HG02973 (cell line): ENCODE data around the gene ZCCHC17.
A peak's percentile ranks its signal among the peaks of the same experiment; 100 is the strongest.
"Not testable (repeated sequence)": the region's sequence is repeated elsewhere in the genome, so short reads cannot be mapped to it uniquely, and the experiment has no call there.

ENCODE experiments used
- ATAC-seq: cut with Tn5 transposase; IDR thresholded peaks from one replicate; pipeline ENCODE4 v1.9.1; 2021; ENCODE audit warnings: moderate library complexity; ENCODE audit not compliant: unreplicated experiment

The ZCCHC17 gene

DNA sequence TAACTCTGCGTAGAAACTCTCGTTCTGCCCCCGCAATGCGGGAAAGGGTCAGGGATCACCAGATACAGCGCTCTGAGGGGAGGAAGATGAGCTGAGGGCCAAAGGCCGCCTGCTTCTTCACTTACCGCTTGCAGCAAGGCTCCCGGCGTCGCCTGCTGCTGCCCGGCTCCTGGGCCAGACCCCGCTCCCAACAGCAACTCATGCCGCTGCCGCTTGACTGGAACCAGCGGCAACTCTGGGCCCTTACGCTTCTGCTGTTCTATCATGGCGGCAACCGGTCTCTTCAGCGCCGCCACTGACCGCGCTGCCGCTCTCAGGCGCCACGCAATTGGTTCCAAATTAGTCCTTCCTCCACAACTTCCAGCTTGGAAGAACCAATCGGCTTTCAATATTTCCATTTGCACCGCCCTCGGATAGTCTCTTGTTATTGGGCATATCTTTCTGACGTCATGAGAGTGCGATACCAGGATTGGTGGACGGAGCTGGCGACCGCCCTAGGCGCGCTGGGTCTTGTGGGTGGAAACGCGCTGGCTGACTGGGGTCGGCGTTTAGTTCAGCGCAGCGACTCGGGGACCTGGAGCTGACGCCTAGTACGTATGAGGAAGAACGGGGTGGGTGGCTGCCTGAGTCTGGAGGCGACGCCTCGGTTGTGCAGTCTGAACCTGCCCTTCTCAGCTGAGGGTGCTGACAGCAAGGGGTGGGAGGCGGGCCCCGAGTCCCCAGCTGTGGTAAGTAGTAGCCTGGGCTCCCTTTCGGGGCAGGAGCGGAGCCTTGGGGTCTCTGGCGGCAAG lies at the start of gene ZCCHC17, which contains the start of gene SNRNP40:
Gene ZCCHC17 (plus strand): TSS at position 547 of the 791 bp plus-strand sequence. CDS start 13,067 bp downstream, outside the sequence.
Gene SNRNP40 (minus strand): TSS at position 303 of the 791 bp plus-strand sequence. CDS start 37 bp downstream, at position 266.
- peak; percentile 92 for ATAC-seq

GRCh38 chr1:31248276-31248675 lies 48.6 kb upstream of the ZCCHC17 start:
- ATAC-seq = no peak

- ATAC-seq = no peak
Measured at GRCh38 chr1:31249854-31250253, 47.0 kb upstream of the ZCCHC17 start.

DNA sequence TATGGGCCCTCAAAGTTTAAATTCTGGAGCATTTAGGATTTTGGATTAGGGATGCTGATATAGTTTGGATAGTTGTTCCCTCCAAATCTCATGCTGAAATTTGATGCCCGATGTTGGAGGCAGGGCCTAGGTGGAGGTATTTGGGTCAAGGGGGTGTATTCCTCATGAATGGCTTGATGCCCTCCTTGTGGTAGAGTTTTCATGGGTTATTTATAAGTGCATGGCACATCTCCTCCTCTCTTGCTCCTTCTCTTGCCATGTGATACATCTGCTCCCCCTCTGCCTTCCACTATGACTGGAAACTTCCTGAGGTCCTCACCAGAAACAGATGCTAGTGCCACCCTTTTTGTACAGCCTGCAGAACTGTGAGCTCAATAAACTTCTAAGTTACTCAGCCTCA lies 39.6 kb upstream of the ZCCHC17 start:
- no peak for ATAC-seq

- no peak for ATAC-seq
Measured at GRCh38 chr1:31258581-31258980, 38.3 kb upstream of the ZCCHC17 start.

DNA sequence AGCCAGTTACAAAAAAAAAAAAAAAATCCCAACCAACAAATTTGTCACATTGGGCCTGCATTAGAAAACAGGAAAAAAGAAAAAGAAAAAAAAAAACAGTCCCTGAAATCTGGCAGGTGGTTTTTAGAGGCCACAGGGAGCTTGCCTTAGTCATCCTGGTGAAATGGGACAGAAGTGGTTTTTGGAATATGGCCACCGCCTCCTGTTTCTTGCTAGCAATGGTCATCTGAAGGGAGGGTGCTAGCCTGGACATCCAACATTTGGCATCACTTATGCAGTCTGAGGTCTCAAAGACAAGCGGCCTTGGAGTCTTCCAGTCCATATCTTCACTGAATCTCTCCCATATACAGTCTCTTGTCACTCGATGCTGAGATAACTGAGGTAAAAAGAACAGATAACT lies 37.1 kb upstream of the ZCCHC17 start:
- ATAC-seq = no peak

GRCh38 chr1:31261916-31262315 lies 34.9 kb upstream of the ZCCHC17 start:
- no peak for ATAC-seq

GRCh38 chr1:31262393-31262792 lies 34.4 kb upstream of the ZCCHC17 start:
- ATAC-seq = not testable (repeated sequence)

- ATAC-seq = no peak
Measured at GRCh38 chr1:31263408-31263807, 33.4 kb upstream of the ZCCHC17 start.

GRCh38 chr1:31264790-31265386 lies 31.9 kb upstream of the ZCCHC17 start:
- no peak for ATAC-seq

DNA sequence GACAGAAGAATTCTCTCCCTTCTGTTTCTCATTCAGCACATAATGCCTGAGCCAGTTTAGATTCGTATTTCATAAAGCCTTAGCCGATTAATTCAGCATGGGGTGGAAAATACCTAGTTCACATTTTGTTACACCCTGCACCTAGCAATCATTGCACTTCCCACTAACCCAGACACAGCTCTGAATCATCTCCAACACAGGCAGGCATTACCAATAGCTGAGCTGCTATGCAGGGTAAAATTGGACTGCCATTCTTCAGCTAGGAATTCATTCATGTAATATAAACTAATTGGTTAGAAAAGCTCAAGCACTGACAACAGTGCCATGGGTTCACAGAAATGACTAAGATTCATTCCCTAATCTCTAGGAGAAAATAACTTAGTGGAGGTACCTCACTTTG lies 30.3 kb upstream of the ZCCHC17 start:
- no peak for ATAC-seq

DNA sequence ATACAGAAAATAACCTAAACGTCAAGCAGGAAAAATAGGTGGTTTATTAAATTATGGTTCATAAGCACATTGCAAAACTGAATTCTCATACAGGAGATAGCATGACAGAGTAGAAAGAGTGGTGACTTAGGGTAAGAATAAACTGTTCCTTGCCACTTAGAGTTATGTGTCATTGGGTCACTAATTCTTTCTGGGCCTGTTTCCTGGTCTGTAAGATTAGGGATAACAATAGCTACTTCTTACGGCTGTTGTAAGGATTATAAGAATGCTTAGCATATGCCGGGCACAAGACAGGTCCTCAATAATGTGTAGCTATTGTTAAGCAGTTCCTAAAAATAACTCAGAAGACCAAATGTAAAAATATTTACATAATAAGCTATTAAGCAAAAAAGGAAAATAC lies 24.5 kb upstream of the ZCCHC17 start:
- no peak for ATAC-seq

- no peak for ATAC-seq
Measured at GRCh38 chr1:31273619-31274018, 23.2 kb upstream of the ZCCHC17 start.

DNA sequence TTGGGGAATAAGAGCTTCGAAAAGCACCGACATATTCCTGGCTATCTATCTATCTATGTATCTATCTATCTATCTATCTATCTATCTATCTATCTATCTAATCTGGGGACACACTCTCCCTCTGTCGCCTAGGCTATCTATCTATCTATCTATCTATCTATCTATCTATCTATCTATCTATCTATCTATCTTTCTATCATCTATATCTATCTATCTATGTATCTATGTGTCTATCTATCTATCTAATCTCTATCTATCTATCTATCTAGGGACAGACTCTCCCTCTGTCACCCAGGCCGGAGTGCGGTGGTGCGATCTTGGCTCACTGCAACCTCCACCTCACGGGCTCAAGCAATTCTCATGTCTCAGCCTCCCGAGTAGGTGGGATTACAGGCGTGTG lies 14.4 kb upstream of the ZCCHC17 start:
- ATAC-seq = not testable (repeated sequence)

GRCh38 chr1:31287791-31288190 lies 9.0 kb upstream of the ZCCHC17 start:
- ATAC-seq = not testable (repeated sequence)

- no peak for ATAC-seq
Measured at GRCh38 chr1:31289021-31289420, 7.8 kb upstream of the ZCCHC17 start.

GRCh38 chr1:31295874-31296485 lies 852 bp upstream of the ZCCHC17 start:
- no peak for ATAC-seq

GRCh38 chr1:31297277-31298247 lies 730 bp downstream of the ZCCHC17 start:
- no peak for ATAC-seq

GRCh38 chr1:31299365-31299764 lies 2.5 kb downstream of the ZCCHC17 start:
- ATAC-seq = no peak

GRCh38 chr1:31300193-31300592 lies 3.4 kb downstream of the ZCCHC17 start:
- no peak for ATAC-seq
